ENCODE data around the gene STRBP.

DNA sequence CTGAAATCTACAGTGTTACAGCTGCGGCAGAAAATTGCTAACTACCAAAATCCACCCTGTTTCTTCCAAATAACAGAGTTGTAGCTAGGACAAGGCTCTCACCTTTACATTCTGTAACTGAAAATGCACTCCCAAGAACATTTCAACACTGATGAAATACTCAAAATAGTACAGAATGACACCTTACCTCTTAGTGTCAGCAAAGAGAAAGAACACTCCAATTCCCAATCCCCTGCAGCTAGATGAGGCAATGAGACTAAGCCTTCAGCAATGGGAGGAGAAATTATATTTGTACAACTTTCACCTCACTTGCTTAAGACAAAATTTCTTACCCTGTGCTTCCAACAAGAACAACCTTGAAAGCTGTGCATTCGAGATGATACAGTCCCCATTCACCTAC lies 31.2 kb downstream of the STRBP start:
- TF ChIP-seq, protein P1, sequence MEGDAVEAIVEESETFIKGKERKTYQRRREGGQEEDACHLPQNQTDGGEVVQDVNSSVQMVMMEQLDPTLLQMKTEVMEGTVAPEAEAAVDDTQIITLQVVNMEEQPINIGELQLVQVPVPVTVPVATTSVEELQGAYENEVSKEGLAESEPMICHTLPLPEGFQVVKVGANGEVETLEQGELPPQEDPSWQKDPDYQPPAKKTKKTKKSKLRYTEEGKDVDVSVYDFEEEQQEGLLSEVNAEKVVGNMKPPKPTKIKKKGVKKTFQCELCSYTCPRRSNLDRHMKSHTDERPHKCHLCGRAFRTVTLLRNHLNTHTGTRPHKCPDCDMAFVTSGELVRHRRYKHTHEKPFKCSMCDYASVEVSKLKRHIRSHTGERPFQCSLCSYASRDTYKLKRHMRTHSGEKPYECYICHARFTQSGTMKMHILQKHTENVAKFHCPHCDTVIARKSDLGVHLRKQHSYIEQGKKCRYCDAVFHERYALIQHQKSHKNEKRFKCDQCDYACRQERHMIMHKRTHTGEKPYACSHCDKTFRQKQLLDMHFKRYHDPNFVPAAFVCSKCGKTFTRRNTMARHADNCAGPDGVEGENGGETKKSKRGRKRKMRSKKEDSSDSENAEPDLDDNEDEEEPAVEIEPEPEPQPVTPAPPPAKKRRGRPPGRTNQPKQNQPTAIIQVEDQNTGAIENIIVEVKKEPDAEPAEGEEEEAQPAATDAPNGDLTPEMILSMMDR (IDR thresholded peaks at IDR 0.05), result no peak
- TF ChIP-seq POLR2AphosphoS5 (IDR thresholded peaks at IDR 0.05) (no peak), POLR2A (IDR thresholded peaks at IDR 0.05) (no peak)

Data from prostate gland (tissue), 2 donors.